Measurements from ENCODE around the gene PGAP3.

The PGAP3 gene

GRCh38 chr17:39663340-39663687, 24.5 kb downstream of the PGAP3 start:
- FAIRE-seq (no peak), DNase-seq (ENCODE audit: extremely low spot score, insufficient read length, low read depth) (no peak)

- DNase-seq (ENCODE audit: extremely low spot score, insufficient read length, low read depth) (no peak), FAIRE-seq (no peak)
Measured at GRCh38 chr17:39662551-39663339, 25.1 kb downstream of the PGAP3 start.

- DNase-seq (ENCODE audit: extremely low spot score, insufficient read length, low read depth) (no peak), FAIRE-seq (no peak)
Measured at GRCh38 chr17:39661744-39662541, 25.9 kb downstream of the PGAP3 start.

GRCh38 chr17:39660397-39661385, 27.2 kb downstream of the PGAP3 start:
- DNase-seq (ENCODE audit: extremely low spot score, insufficient read length, low read depth) (no peak), FAIRE-seq (no peak)

GRCh38 chr17:39660011-39660360, 27.9 kb downstream of the PGAP3 start:
- FAIRE-seq (no peak), DNase-seq (ENCODE audit: extremely low spot score, insufficient read length, low read depth) (no peak)

GRCh38 chr17:39659279-39660010, 28.4 kb downstream of the PGAP3 start:
- FAIRE-seq (peak; percentile 5), DNase-seq (ENCODE audit: extremely low spot score, insufficient read length, low read depth) (no peak)

- DNase-seq (ENCODE audit: extremely low spot score, insufficient read length, low read depth), result no peak
- FAIRE-seq, result no peak
Measured at GRCh38 chr17:39658760-39659159, 29.1 kb downstream of the PGAP3 start.

GRCh38 chr17:39658346-39658745, 29.5 kb downstream of the PGAP3 start:
- FAIRE-seq, result no peak
- no peak for DNase-seq (ENCODE audit: extremely low spot score, insufficient read length, low read depth)

- DNase-seq (ENCODE audit: extremely low spot score, insufficient read length, low read depth), result no peak
- no peak for FAIRE-seq
Measured at GRCh38 chr17:39655105-39655504, 32.8 kb downstream of the PGAP3 start.

- DNase-seq (ENCODE audit: extremely low spot score, insufficient read length, low read depth) (peak; percentile 80), FAIRE-seq (peak; percentile 75)
Measured at GRCh38 chr17:39653662-39654331, 34.1 kb downstream of the PGAP3 start.

- DNase-seq (ENCODE audit: extremely low spot score, insufficient read length, low read depth) (no peak), FAIRE-seq (no peak)
Measured at GRCh38 chr17:39653316-39653661, 34.6 kb downstream of the PGAP3 start.

GRCh38 chr17:39652587-39653315, 35.1 kb downstream of the PGAP3 start:
- no peak for FAIRE-seq
- DNase-seq (ENCODE audit: extremely low spot score, insufficient read length, low read depth), result no peak

GRCh38 chr17:39651923-39652586, 35.8 kb downstream of the PGAP3 start:
- no peak for DNase-seq (ENCODE audit: extremely low spot score, insufficient read length, low read depth)
- no peak for FAIRE-seq

GRCh38 chr17:39650121-39650579, 37.7 kb downstream of the PGAP3 start:
- no peak for FAIRE-seq

GRCh38 chr17:39648616-39649366, 39.1 kb downstream of the PGAP3 start:
- FAIRE-seq (no peak), DNase-seq (ENCODE audit: extremely low spot score, insufficient read length, low read depth) (no peak)

More at GRCh38 chr17:39650121-39650579, 37.7 kb downstream of the PGAP3 start:
- DNase-seq (ENCODE audit: extremely low spot score, insufficient read length, low read depth), result no peak

- no peak for FAIRE-seq
Measured at GRCh38 chr17:39647256-39647655, 40.6 kb downstream of the PGAP3 start.

GRCh38 chr17:39643271-39643670, 44.6 kb downstream of the PGAP3 start:
- FAIRE-seq, result no peak

More at GRCh38 chr17:39647256-39647655, 40.6 kb downstream of the PGAP3 start:
- no peak for DNase-seq (ENCODE audit: extremely low spot score, insufficient read length, low read depth)

More at GRCh38 chr17:39643271-39643670, 44.6 kb downstream of the PGAP3 start:
- DNase-seq (ENCODE audit: extremely low spot score, insufficient read length, low read depth), result no peak

Measured in GM18507 (cell line).